ENCODE data around the gene GCGR.

The GCGR gene

DNA sequence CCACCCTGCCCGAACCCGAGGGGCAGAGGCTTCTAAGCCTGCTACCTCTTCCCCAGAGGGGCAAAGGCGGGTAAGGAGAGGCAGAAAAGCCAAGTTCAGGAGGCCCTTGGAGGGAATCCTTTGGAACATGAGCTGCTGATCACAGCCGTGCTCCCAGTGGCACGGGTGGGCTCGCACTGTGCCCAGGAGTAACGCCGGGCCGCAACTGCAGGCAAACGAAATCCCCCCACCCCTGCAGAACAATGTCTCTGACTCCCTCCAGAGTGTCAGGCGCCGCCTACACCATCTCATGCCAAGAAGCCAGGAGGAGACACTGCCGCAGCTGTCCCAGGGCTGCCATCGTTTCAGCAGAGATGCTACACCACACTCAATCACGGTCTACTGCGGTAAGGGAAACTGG, 47.5 kb downstream of the GCGR start:
- DNase-seq, result no peak

DNA sequence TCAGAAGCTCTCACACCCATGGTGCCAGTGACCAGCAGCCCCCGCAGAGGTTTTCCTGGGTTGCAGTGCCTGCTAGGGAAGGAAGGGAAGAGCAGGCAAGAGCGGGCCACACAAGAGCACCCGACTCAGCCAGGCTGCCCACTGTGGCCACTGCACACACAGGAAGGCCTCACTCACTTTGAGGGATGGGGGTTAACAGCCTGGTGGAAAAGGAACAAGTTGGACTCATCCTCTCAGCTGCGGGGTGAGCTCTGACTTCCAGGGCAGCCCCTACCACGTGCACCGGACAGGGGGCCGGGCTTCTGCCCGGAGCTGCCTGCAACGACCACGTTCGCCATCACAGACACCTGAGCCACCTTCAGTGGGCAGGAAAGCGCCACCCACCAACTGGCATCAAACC, 48.3 kb downstream of the GCGR start:
- DNase-seq, result no peak

DNA sequence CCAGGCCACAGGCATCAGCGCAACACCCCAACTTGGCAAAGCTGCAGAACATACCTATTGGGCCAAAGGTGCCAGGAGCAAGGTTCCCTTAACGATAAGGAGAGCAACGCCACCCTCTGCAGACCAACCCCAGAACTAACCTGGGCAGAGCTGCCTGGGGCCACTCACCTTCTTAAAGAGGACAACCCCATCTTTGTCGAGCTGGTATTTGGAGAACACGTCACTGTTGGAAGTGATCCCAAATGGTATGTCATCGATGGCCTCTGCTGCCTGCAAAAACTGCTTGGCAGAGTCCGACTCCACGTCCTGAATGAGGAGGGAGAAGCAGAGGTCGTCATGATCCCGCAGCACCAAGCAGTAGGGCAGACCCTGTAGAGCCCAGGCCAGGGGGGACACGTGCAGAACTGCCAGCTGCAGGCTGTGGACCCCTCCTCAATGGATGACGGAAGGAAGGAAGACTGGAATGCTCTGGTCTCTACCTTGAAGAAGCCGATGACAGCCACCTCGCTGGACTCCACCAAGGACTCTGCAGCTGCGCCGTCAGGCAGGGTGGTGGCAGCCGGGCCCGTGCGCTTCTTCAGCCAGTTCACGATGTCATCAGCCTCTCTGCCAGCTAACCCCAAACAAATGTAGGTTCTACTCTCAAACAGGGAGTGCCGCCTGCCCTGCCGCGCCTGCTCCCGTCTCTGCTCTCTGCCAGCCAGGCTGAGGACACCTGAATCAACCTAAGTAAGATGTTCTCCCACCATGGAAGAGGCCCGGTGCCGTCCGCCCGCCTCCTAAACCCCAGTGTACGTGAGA, 51.2 kb downstream of the GCGR start:
- DNase-seq, result no peak

DNA sequence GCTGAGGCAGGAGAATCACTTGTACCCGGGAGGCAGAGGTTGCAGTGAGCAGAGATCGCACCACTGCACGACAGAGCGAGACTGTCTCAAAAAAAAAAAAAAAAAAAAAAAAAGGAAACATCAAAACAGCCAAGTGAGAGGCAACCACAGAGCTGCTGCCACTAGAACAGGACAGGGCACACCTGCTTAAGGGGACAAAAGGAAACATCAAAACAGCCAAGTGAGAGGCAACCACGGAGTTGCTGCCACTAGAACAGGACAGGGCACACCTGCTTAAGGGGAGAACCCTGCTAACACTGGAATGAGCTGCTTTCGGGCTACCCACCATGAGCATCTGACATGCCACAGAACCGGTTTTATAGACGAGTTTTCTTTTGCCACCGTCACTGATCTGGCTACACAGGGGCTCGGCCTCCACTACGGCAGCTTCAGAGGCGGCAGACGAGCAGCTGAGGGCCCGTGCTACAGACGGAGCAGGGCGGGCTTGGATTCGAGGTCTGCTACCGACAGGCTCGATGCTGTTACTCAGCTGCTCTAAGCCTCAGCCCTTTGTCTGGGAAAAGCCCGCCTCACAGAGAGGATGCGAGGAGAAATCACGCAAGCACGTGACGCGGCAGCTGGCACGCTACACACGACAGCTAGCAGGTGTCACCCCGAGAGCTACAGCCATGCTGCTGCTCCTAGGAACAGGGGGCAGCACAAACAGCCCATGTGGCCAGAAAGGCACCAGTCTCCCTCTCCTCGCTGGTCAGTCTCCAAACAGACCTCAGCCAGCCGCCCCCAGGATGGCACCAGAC, 54.4 kb downstream of the GCGR start:
- peak in 1 of 5 experiments; percentile 25 for DNase-seq

DNA sequence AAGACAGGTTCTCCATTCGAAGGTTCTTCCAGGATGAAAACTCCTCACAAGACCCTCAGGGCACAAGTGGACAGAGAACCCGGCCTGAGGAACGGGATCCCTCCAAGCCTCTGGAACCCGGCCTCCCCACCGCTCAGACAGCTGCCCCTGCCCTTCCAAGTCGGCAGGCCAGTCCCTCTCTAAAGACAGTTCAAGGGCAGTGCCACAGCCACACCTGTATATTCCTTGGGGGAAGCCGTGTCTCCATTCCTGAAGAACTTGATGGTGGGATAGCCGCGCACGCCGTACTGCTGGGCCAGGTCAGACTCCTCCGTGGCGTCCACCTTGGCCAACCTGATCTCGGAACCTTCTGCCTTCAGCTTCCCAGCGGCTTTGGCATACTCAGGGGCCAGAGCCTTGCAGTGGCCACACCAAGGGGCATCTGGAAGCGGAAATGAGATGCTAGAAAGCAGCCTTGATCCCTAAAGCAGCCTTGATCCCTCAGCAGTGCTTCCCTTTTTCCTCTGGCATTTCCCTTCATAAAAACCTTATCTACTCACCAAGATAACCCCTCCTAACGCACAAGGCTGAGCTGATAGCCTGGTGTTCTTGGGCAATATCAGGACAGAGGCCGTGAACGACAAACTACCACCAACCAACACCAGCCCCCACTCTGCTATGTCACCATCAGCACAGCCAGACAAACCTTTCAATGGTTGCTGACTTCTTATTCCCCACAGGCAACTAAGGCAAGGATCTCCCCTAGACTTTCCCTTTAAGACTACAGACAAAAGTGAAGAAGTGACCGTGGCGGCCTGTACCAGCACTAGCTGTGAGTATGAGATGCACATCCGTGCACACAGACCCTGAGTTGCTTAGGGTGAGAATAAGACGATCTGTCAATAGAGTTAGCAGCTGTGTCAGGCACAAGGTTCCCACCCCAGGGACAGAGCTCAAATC, 55.3 kb downstream of the GCGR start:
- DNase-seq, result peak in 1 of 5 experiments; percentile 54

DNA sequence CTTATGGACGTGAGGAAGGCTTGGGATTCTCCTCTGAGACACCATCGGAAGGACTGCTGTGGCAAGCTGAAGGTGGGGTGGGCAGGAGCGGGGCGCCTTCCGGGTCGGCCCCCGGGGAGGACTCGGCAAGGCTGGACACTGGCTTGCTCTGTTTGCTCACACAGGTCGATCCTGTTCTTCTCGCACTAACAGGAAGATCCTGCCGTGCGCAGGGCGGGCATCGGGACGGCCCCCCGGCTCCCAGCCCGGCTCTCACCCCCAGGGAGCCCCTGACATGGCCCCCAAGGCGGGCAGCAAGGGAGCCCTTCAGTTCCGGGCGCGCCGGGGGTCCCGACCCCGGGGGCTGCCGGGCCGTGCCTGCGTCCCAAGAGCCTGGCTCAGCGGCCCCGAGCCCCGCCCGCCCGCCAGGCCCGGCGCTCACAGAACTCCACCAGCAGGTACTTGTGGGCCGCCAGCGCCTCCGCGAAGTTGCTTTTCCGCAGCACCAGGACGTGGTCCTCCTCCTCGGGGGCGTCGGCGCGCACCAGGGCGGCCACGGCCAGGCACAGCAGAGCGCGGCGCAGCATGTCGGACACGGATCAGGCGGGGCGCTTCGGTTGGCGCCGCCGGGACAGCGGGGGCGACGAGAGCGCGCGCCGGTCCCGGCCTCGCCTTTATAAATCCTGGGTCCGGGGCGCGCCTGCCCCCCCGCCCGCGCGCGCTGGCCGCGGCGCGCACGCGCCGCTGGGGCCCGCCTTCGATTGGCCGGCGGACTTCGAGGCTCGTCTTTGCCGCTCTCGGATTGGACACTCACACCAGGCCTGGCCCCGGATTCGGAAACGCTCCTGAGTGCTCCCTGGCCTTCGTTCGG, 56.2 kb downstream of the GCGR start, which contains the start of gene P4HB:
TSS of gene P4HB (minus strand) at position 630 of the 850 bp plus-strand sequence. CDS start at position 566, 64 bp downstream.
- DNase-seq, result peak in 1 of 5 experiments; percentile 95

DNA sequence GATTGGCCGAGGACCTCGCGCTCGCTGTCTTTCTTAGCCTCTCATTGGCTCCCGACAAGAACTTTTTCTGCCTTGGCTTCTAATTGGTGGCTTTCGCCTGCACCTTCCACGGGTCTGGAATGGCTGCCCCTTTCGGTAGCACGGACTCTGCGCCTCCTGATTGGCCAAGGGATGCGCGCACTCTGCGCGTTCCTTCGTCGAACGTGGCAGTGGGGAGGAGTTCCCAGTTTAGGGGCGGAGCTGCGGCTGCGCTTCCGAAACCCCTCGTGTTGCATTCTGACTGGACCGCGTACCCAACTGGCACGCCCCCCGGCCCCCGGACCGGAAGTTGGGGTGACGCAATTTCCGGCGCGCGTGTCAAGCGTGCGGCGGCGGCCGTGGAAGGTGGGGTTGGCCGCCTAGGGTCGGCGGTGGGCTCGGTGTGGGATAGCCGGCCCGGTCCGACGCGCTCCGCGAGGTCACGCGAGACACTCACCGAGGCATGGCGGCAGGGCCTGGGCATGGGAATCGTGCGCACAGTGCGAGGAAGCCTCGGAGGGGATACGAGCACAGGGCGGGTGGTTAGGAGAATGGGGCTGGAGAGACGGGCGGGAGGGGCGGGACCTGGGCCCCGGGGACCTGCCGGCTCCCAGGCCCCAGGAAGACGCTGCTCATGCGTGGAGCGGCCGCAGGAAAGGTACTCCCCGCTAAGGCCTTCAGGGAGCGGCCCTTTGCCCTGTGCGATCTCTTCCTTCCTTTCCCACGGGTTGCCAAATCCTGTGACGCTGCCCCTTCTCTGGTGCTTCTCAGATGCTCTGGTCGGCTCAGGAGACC, 57.0 kb downstream of the GCGR start:
- DNase-seq, result peak; percentile 97 to 100 (median 99)

DNA sequence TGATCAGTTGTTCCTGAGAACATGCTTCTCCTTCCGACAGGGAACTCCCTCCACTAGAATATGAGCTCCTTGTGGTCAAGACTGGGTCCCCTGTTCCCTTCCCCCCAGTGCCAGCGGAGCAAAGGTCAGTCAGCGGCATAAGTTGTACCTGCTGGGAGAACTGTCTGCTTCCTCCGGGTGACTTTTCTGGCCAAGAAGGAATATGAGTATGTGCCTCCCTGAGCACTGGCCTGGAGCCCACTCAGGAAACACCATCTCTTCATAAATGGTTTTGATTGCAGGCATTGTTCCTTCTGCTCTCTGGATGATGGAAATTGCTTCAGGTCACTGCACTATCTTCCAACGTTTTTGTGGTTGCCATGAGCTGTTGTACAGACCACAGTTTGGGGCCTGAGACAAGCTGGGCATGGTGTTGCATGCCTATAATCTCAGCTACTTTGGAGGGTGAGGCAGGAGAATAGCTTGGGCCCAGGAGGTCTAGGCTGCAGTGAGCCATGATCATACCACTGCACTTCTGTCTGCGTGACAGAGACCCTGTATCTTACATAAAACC, 59.2 kb downstream of the GCGR start:
- DNase-seq, result no peak
